Tibial artery (tissue), 4 donors: Measurements from ENCODE around the gene PGBD2.
"Not testable (repeated sequence)": the region's sequence is repeated elsewhere in the genome, so short reads cannot be mapped to it uniquely, and the experiment has no call there.

Source experiments
- DNase-seq, 2 donors: peaks; one replicate each; pipeline ENCODE4 v3.0.0-alpha.2; 2019
- H3K27ac ChIP-seq, 2 donors: fragments of 200-600 bp; sonication (generic) in 1 of 2; 1 replicate in 1 of 2; 2 replicates in 1 of 2; pipeline ENCODE4 v1.5.1; 2018 to 2019; ENCODE audit warnings: mild to moderate bottlenecking in 1 of 2
- H3K27me3 ChIP-seq, 2 donors: fragments of 200-600 bp; sonication (generic) in 1 of 2; one replicate each; pipeline versions ENCODE4 v1.5.1 to v1.6.0; 2016 to 2019
- H3K36me3 ChIP-seq, 3 donors: fragments of 200-600 bp; sonication (generic) in 2 of 3; one replicate each; pipeline ENCODE4 v1.5.1; 2016 to 2019; ENCODE audit warnings: mild to moderate bottlenecking in 2 of 3
- H3K4me1 ChIP-seq, 4 donors: fragments of 200-600 bp; sonication (generic) in 2 of 4; 1 replicate in 3 of 4; 2 replicates in 1 of 4; pipeline ENCODE4 v1.5.1; 2016 to 2019
- H3K4me3 ChIP-seq, 2 donors: fragments of 200-600 bp; sonication (generic) in 1 of 2; 1 replicate in 1 of 2; 2 replicates in 1 of 2; pipeline ENCODE4 v1.5.1; 2018 to 2019; ENCODE audit warnings: mild to moderate bottlenecking in 2 of 2
- H3K9me3 ChIP-seq, 3 donors: fragments of 200-600 bp; sonication (generic) in 1 of 3; one replicate each; pipeline ENCODE4 v1.5.1; 2016 to 2019
- intact Hi-C: fragments of 100-400 bp; cut with DNase I; formaldehyde crosslinking; loops from one replicate; pipeline ENCODE4 v1.15.0; 2023; ENCODE audit warnings: low total_unique reads
- TF ChIP-seq, protein P1 (sequence below), 2 experiments: fragments of 200-600 bp in 1 of 2; fragments of 450-650 bp in 1 of 2; IDR thresholded peaks; one replicate each; pipeline ENCODE4 v1.5.1; 2017 to 2019; ENCODE audit warnings: antibody characterized with exemption in 2 of 2, mild to moderate bottlenecking in 1 of 2, moderate library complexity in 1 of 2

Gene PGBD2

DNA sequence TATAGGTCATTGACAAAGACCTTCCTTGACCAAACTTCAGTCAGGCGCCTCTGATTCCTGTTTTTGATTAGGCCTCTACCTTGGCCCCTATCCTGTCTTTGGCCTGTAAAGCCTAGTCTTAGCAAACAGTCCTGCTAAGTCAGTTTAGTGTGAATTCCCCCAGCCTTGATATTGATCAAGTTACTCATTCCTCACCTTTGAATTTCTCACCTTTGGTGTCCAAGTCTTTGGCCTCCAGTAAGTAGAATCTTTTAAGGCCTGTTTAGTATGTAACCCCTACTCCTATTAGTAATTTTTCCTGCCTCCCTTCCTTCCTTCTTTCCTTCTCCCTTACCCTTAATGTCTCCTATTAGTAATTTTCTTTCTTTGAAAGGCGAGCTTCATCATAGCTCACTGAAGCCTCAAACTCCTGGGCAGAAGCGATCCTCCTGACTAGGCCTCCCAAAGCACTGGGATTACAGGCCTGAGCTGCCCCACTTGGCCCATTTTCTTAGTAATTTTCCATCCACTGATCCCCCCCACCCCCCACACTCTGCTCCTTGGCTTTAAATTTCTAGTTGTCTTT, 34.1 kb upstream of the PGBD2 start:
- DNase-seq, result no peak
- Histone ChIP-seq H3K9me3 (no peaks in the 10 kb centered on the region), H3K27me3 (no peaks in the 10 kb centered on the region), H3K27ac (peak overlapping the region; percentile 92 to 94), H3K4me1 (peaks cover 0 to 8% (median 0%) of the 10 kb centered on the region in 4 donors), H3K36me3 (no peaks in the 10 kb centered on the region), H3K4me3 (peak overlapping the region; percentile 60 to 63)
- TF ChIP-seq, protein P1, sequence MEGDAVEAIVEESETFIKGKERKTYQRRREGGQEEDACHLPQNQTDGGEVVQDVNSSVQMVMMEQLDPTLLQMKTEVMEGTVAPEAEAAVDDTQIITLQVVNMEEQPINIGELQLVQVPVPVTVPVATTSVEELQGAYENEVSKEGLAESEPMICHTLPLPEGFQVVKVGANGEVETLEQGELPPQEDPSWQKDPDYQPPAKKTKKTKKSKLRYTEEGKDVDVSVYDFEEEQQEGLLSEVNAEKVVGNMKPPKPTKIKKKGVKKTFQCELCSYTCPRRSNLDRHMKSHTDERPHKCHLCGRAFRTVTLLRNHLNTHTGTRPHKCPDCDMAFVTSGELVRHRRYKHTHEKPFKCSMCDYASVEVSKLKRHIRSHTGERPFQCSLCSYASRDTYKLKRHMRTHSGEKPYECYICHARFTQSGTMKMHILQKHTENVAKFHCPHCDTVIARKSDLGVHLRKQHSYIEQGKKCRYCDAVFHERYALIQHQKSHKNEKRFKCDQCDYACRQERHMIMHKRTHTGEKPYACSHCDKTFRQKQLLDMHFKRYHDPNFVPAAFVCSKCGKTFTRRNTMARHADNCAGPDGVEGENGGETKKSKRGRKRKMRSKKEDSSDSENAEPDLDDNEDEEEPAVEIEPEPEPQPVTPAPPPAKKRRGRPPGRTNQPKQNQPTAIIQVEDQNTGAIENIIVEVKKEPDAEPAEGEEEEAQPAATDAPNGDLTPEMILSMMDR (IDR thresholded peaks at IDR 0.05), result no peak
- intact Hi-C loops, result no loop called here

DNA sequence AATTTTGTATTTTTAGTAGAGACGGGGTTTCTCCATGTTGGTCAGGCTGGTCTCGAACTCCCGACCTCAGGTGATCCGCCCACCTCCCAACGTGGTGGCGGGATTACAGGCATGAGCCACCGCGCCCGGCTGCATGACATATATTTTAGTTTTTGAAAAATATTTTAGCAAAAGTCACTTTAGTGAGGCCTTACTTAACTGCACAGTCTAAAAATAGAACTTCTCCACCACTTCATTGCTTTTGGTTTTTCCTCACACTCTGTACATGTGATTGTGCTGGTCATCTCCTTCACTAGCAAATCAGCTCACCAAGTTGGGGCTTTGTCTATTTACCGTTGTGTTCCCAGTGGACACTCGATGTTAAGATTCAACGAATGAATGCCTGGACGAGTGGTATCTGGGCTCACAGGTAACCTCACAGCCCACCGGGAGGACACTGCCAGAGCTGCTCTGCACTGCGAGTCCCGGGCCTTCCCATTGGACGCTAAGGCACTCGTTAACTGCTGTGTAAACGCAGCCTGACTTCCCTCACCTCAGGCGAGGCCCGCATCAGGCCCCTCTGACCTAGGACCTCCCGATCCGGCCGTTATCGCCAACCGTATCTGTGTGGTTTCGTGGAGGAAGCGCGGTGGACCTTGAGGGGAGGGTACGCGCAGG, 33.2 kb upstream of the PGBD2 start:
- Histone ChIP-seq H3K27ac (peak overlapping the region; percentile 92 to 94), H3K27me3 (no peaks in the 10 kb centered on the region), H3K9me3 (no peaks in the 10 kb centered on the region), H3K36me3 (no peaks in the 10 kb centered on the region), H3K4me1 (peaks cover 0 to 8% (median 0%) of the 10 kb centered on the region in 4 donors), H3K4me3 (peak overlapping the region; percentile 60 to 63)
- DNase-seq, result peak; percentile 48 to 79
- TF ChIP-seq, protein P1 (IDR thresholded peaks at IDR 0.05), result no peak
- intact Hi-C loops, result no loop called here

DNA sequence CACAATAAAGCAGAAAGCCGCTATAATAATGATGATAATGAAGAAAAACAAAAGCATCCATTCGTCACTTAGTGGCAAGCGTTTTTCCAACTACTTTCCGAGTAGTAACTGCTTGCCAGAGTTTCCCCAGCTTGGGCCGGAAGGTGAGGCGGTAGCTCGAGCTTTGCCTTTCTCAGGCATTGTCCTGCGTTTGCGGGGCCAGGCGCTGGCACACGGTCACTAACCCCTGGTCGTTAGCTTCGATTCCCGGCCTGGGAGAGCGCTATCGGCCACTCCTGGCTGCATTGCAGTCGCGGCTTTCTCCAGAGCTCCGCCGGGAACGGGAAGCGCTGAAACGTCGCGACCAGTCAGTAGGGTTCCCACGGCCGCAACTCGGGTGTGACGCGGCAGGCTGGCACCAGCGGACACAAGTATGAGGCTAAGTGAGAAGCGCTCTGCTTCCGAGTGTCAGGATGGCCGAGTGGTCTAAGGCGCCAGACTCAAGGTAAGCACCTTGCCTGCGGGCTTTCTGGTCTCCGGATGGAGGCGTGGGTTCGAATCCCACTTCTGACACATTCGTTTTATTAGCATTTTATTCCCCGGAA, 32.5 kb upstream of the PGBD2 start:
- H3K9me3 ChIP-seq, result no peaks in the 10 kb centered on the region
- intact Hi-C loops, result no loop called here
- H3K36me3 ChIP-seq, result no peaks in the 10 kb centered on the region

DNA sequence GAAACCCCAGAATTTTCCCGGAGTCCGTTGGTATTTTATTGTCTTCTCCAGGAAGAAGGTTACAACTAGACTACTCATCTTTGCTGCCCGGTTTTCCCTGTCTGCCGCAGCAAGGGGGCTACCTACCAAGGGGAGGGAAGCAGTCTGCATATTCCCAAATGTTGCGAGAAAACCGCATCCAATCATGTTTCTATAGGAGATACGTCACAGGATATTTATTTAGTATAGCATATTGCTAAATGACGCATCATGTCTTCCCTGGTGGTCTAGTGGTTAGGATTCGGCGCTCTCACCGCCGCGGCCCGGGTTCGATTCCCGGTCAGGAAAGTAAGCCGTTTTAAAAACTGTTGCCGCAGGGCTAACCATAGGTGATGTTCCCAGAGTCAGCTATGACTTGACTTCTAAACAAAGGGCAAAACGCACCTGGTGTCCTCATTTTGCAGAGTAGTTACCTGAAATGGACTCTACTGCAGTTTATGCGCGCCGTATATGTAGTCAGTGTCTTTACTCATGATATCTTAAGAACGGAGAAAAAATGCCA, 32.0 kb upstream of the PGBD2 start:
- peak overlapping the region; percentile 92 to 94 for H3K27ac ChIP-seq
- H3K9me3 ChIP-seq, result no peaks in the 10 kb centered on the region
- intact Hi-C loops, result no loop called here
- DNase-seq, result peak; percentile 62 to 86
- TF ChIP-seq, protein P1 (IDR thresholded peaks at IDR 0.05), result no peak
- H3K27me3 ChIP-seq, result no peaks in the 10 kb centered on the region
- peaks cover 0 to 8% (median 0%) of the 10 kb centered on the region in 4 donors for H3K4me1 ChIP-seq
- H3K4me3 ChIP-seq, result peak overlapping the region; percentile 60 to 63
- no peaks in the 10 kb centered on the region for H3K36me3 ChIP-seq

More for the DNA sequence above, 32.5 kb upstream of the PGBD2 start:
- Histone ChIP-seq H3K4me1 (peaks cover 0 to 8% (median 0%) of the 10 kb centered on the region in 4 donors), H3K4me3 (peak overlapping the region; percentile 60 to 63), H3K27ac (peak overlapping the region; percentile 92 to 94), H3K27me3 (no peaks in the 10 kb centered on the region)
- peak; percentile 94 to 97 for DNase-seq
- TF ChIP-seq, protein P1 (IDR thresholded peaks at IDR 0.05), result no peak

DNA sequence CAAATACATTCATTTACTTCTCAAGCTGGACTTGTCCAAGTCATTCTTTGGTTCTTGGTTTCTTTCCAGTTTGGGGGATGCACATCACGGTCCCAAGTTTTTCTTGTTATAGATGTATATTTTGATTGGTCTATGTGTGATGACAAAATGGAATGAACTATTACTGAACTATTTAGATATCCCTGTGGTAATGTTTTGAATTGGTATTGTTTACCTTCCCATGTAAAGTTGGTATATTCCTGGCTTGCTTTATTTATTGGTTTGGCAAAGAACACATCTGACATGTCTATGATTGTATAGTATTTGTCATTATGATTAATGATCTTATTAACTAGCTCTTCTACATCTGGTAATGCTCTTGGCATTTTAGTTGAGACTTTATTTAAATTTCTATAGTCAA, 24.8 kb upstream of the PGBD2 start:
- intact Hi-C loops, result no loop called here
- Histone ChIP-seq H3K27ac (no peak overlapping the region), H3K36me3 (no peaks in the 10 kb centered on the region), H3K9me3 (no peaks in the 10 kb centered on the region), H3K4me1 (no peaks in the 10 kb centered on the region), H3K27me3 (no peaks in the 10 kb centered on the region), H3K4me3 (no peak overlapping the region)
- TF ChIP-seq, protein P1 (IDR thresholded peaks at IDR 0.05), result no peak
- DNase-seq, result no peak

DNA sequence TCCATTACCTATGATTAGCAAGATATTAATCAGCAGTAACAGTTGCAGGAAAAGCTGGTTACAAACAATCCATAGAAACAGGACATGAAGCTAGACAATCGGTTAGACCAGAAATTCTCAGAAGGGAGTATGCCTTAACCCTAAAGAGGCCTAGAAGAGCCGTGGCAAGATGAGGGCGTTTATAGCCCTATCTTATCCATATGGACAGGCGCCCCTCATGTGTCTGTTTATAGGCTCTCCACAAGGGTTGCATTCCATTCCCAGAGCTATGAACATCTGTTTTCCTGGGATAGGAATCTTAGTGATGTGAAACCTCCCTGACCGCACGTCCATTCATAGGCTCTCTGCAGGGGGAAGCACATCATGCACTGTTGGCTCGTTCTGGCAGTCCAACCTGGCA, 23.6 kb upstream of the PGBD2 start:
- DNase-seq, H3K27ac ChIP-seq, H3K27me3 ChIP-seq, H3K4me1 ChIP-seq, H3K4me3 ChIP-seq, intact Hi-C loops, H3K9me3 ChIP-seq, H3K36me3 ChIP-seq: not testable (repeated sequence)
